H9 (cell line): ENCODE measurements around the gene NYAP2. TPM values are rescaled to one million over a fixed set of nuclear protein-coding genes. Genes with fewer than 3 reads are reported as not detected.

Experiments used
- DNase-seq: peaks from one replicate; pipeline ENCODE4 v3.0.0-alpha.2; 2017
- H2AFZ ChIP-seq: one replicate; pipeline ENCODE4 v1.6.1; 2013; ENCODE audit warnings: mild to moderate bottlenecking, low read length, control low read depth, moderate library complexity
- H2AK5ac ChIP-seq: 2 replicates; pipeline ENCODE4 v1.6.1; 2013; ENCODE audit warnings: low read length, control low read depth, mixed read lengths; ENCODE audit not compliant: insufficient read length
- H2BK120ac ChIP-seq: one replicate; pipeline ENCODE4 v1.6.1; 2013; ENCODE audit warnings: low read depth, mild to moderate bottlenecking, low read length, control low read depth, inconsistent platforms; ENCODE audit not compliant: poor library complexity, severe bottlenecking
- H2BK12ac ChIP-seq: 2 replicates; pipeline ENCODE4 v1.6.1; 2013; ENCODE audit warnings: low read length, control low read depth, mixed read lengths, low read depth; ENCODE audit not compliant: insufficient read length
- H2BK15ac ChIP-seq: 2 replicates; pipeline ENCODE4 v1.6.1; 2013; ENCODE audit warnings: low read depth, low read length, control low read depth
- H2BK20ac ChIP-seq: one replicate; pipeline ENCODE4 v1.6.1; 2013; ENCODE audit warnings: low read depth, mild to moderate bottlenecking, low read length, control low read depth, inconsistent platforms; ENCODE audit not compliant: poor library complexity, severe bottlenecking
- H2BK5ac ChIP-seq: 2 replicates; pipeline ENCODE4 v1.6.1; 2013; ENCODE audit warnings: low read length, control low read depth, mixed read lengths; ENCODE audit not compliant: insufficient read length
- H3K14ac ChIP-seq: 2 replicates; pipeline ENCODE4 v1.6.1; 2013; ENCODE audit warnings: low read length, control low read depth; ENCODE audit not compliant: insufficient read depth
- H3K18ac ChIP-seq: 2 replicates; pipeline ENCODE4 v1.6.1; 2013; ENCODE audit warnings: low read depth, mild to moderate bottlenecking, mixed read lengths, low read length, control low read depth; ENCODE audit not compliant: insufficient read length
- H3K23ac ChIP-seq: 2 replicates; pipeline ENCODE4 v1.6.1; 2013; ENCODE audit warnings: low read length, control low read depth, mixed read lengths, low read depth; ENCODE audit not compliant: insufficient read length
- H3K23me2 ChIP-seq: 2 replicates; pipeline ENCODE4 v1.6.1; 2013; ENCODE audit warnings: low read depth, mild to moderate bottlenecking, mixed read lengths, low read length, control low read depth; ENCODE audit not compliant: insufficient read length, poor library complexity, severe bottlenecking
- H3K27ac ChIP-seq: 2 replicates; pipeline ENCODE4 v1.5.1; 2013; ENCODE audit warnings: low read length, control low read depth, mixed read lengths, low read depth; ENCODE audit not compliant: insufficient read length
- H3K27me3 ChIP-seq: 2 replicates; pipeline ENCODE4 v1.6.1; 2013; ENCODE audit warnings: low read length, control low read depth, inconsistent platforms; ENCODE audit not compliant: insufficient read depth
- H3K4ac ChIP-seq: 2 replicates; pipeline ENCODE4 v1.6.1; 2013; ENCODE audit warnings: low read depth, mild to moderate bottlenecking, control low read depth, inconsistent platforms, low read length, moderate library complexity
- H3K4me1 ChIP-seq: 2 replicates; pipeline ENCODE4 v1.6.1; 2013; ENCODE audit warnings: low read length, control low read depth, inconsistent platforms; ENCODE audit not compliant: insufficient read depth
- H3K4me2 ChIP-seq: 2 replicates; pipeline ENCODE4 v1.6.1; 2013; ENCODE audit warnings: low read length, control low read depth, mixed read lengths; ENCODE audit not compliant: insufficient read length, insufficient read depth
- H3K56ac ChIP-seq: 2 replicates; pipeline ENCODE4 v1.6.1; 2013; ENCODE audit warnings: low read depth, mild to moderate bottlenecking, mixed read lengths, low read length, control low read depth; ENCODE audit not compliant: insufficient read length
- H3K79me1 ChIP-seq: 2 replicates; pipeline ENCODE4 v1.6.1; 2013; ENCODE audit warnings: low read depth, mild to moderate bottlenecking, moderate library complexity, low read length, control low read depth, inconsistent platforms; ENCODE audit not compliant: insufficient read depth, poor library complexity, severe bottlenecking
- H3K79me2 ChIP-seq: 2 replicates; pipeline ENCODE4 v1.6.1; 2013; ENCODE audit warnings: low read length, control low read depth, inconsistent platforms; ENCODE audit not compliant: insufficient read depth
- H3K9ac ChIP-seq: 2 replicates; pipeline ENCODE4 v1.6.1; 2013; ENCODE audit warnings: low read length, control low read depth, mixed read lengths; ENCODE audit not compliant: insufficient read length; ENCODE audit errors: extremely low read depth
- H3K9me3 ChIP-seq: one replicate; pipeline ENCODE4 v1.6.1; 2013; ENCODE audit warnings: low read depth, low read length, inconsistent platforms; ENCODE audit not compliant: control insufficient read depth
- H3T11ph ChIP-seq: one replicate; pipeline ENCODE4 v1.6.1; 2013; ENCODE audit warnings: mild to moderate bottlenecking, low read length, control low read depth, inconsistent platforms
- H4K20me1 ChIP-seq: one replicate; pipeline ENCODE4 v1.6.1; 2013; ENCODE audit not compliant: control insufficient read depth, insufficient read length, insufficient read depth
- H4K5ac ChIP-seq: 2 replicates; pipeline ENCODE4 v1.6.1; 2013; ENCODE audit warnings: low read depth, mild to moderate bottlenecking, mixed read lengths, low read length, control low read depth; ENCODE audit not compliant: insufficient read length
- H4K8ac ChIP-seq: replicated peaks from 2 replicates; pipeline ENCODE4 v1.6.1; 2013; ENCODE audit warnings: low read length, control low read depth, mixed read lengths, low read depth; ENCODE audit not compliant: insufficient read length
- H4K91ac ChIP-seq: 2 replicates; pipeline ENCODE4 v1.6.1; 2013; ENCODE audit warnings: low read depth, mild to moderate bottlenecking, moderate library complexity, mixed read lengths, low read length, control low read depth; ENCODE audit not compliant: insufficient read length
- H3K27ac Mint-ChIP-seq, 3 experiments: 2 replicates in 2 of 3; 3 replicates in 1 of 3; pipeline ENCODE4 v1.8.0; 2020 to 2021; ENCODE audit warnings: mixed read lengths in 3 of 3, mild to moderate bottlenecking in 1 of 3, moderate library complexity in 1 of 3
- H3K27me3 Mint-ChIP-seq: 2 replicates; pipeline ENCODE4 v1.8.0; 2021; ENCODE audit warnings: low read depth, mild to moderate bottlenecking, moderate library complexity, mixed read lengths
- H3K36me3 Mint-ChIP-seq, 3 experiments: 2 replicates in 2 of 3; 3 replicates in 1 of 3; pipeline ENCODE4 v1.8.0; 2020 to 2021; ENCODE audit warnings: low read depth in 3 of 3, mixed read lengths in 3 of 3; ENCODE audit not compliant: insufficient read depth in 1 of 3
- H3K4me1 Mint-ChIP-seq, 2 experiments: 2 replicates each; pipeline ENCODE4 v1.8.0; 2020; ENCODE audit warnings: mixed read lengths in 2 of 2
- H3K4me3 Mint-ChIP-seq, 2 experiments: 2 replicates in 1 of 2; 3 replicates in 1 of 2; pipeline ENCODE4 v1.8.0; 2020 to 2021; ENCODE audit warnings: mild to moderate bottlenecking in 2 of 2, mixed read lengths in 2 of 2, moderate library complexity in 1 of 2
- H3K9me3 Mint-ChIP-seq, 2 experiments: 2 replicates in 1 of 2; 3 replicates in 1 of 2; pipeline ENCODE4 v1.8.0; 2020; ENCODE audit warnings: mild to moderate bottlenecking in 2 of 2, mixed read lengths in 2 of 2, moderate library complexity in 1 of 2
- CTCF ChIP-seq: fragments of 200-600 bp; sonication (generic); conservative IDR thresholded peaks from 3 replicates; pipeline ENCODE4 v1.8.0; 2021; ENCODE audit warnings: antibody characterized with exemption, mild to moderate bottlenecking
- WGBS: extraction: QIAGEN DNeasy Blood & Tissue Kit; methylation state at CpG from one replicate; pipeline ENCODE4 v1.1.7; 2013; ENCODE audit warnings: missing lambda C conversion rate, low lambda C conversion rate, mixed read lengths; ENCODE audit not compliant: insufficient read length; ENCODE audit errors: extremely low coverage; 5-methylcytosine and 5-hydroxymethylcytosine counted together
- total RNA-seq: library from RNA; stranded (reverse); gene quantifications from 2 replicates; pipeline ENCODE4 v1.2.1, GENCODE V29; 2021

Gene NYAP2
- total RNA-seq, 1 experiment from 2014 or later = not detected

- TF ChIP-seq CTCF = no peak
These were observed 54.9 kb downstream of the NYAP2 start for GRCh38 chr2:225454412-225454811.

More at GRCh38 chr2:225454412-225454811, 54.9 kb downstream of the NYAP2 start:
- Histone ChIP-seq H2AK5ac (no peak overlapping the region), H2BK120ac (no peak overlapping the region), H3K23me2 (no peaks in the 10 kb centered on the region), H3K79me2 (no peaks in the 10 kb centered on the region), H3K27ac (no peak overlapping the region), H3K9me3 (no peaks in the 10 kb centered on the region), H3K79me1 (no peaks in the 10 kb centered on the region), H3T11ph (no peak overlapping the region), H4K8ac (no peak overlapping the region), H4K20me1 (no peaks in the 10 kb centered on the region), H3K4me2 (no peak overlapping the region), H3K23ac (no peak overlapping the region), H3K9ac (no peak overlapping the region), H2BK12ac (no peak overlapping the region), H3K18ac (no peak overlapping the region), H2AFZ (no peak overlapping the region), H4K91ac (no peak overlapping the region), H2BK20ac (no peak overlapping the region), H3K4me1 (peaks cover 4% of the 10 kb centered on the region; the same call in 1 of the 2 replicates), H2BK5ac (no peak overlapping the region), H3K56ac (no peak overlapping the region), H3K14ac (no peak overlapping the region), H2BK15ac (no peak overlapping the region), H3K27me3 (no peaks in the 10 kb centered on the region), H4K5ac (no peak overlapping the region), H3K4ac (no peak overlapping the region)
- Mint-ChIP-seq H3K4me3 (no peak overlapping the region), H3K4me1 (peaks cover 25 to 27% of the 10 kb centered on the region in 2 experiments), H3K27me3 (no peaks in the 10 kb centered on the region), H3K27ac (no peak overlapping the region), H3K36me3 (no peaks in the 10 kb centered on the region), H3K9me3 (no peaks in the 10 kb centered on the region)
- DNase-seq = no peak
- no CpG with 5 or more reads among the region's 6 CpGs for WGBS
